WTC11 (cell line): ENCODE data around the gene IGFBP1. TPM values are rescaled to one million over a fixed set of nuclear protein-coding genes. Genes with fewer than 3 reads are reported as not detected.

Source experiments
- ATAC-seq: fragments of 200-7000 bp; cut with Tn5 transposase; 2 replicates; pipeline ENCODE4 v1.10.0; 2021; ENCODE audit warnings: mild to moderate bottlenecking, moderate library complexity
- CTCF ChIA-PET: fragments of 300-600 bp; sonication (Branson Sonifier 250); formaldehyde crosslinking; loops from one replicate; lab custom pipeline; 2021; ENCODE audit warnings: antibody characterized with exemption; lab: Charles Lee
- POLR2A ChIA-PET: fragments of 350-600 bp; sonication (Branson Sonifier 250); formaldehyde crosslinking; loops from one replicate; lab custom pipeline; 2021; ENCODE audit warnings: antibody characterized with exemption; lab: Charles Lee
- DNase-seq: peaks from one replicate; pipeline ENCODE4 v3.0.0; 2021; ENCODE audit warnings: low spot score
- H3K27ac Mint-ChIP-seq: 2 replicates; pipeline ENCODE4 v1.8.0; 2021; ENCODE audit warnings: mixed read lengths
- H3K27me3 Mint-ChIP-seq: 2 replicates; pipeline ENCODE4 v1.8.0; 2021; ENCODE audit warnings: low read depth, mild to moderate bottlenecking, moderate library complexity, mixed read lengths
- H3K36me3 Mint-ChIP-seq: 2 replicates; pipeline ENCODE4 v1.8.0; 2021; ENCODE audit warnings: mixed read lengths
- H3K4me1 Mint-ChIP-seq: 2 replicates; pipeline ENCODE4 v1.8.0; 2022; ENCODE audit warnings: mixed read lengths
- H3K4me3 Mint-ChIP-seq: 2 replicates; pipeline ENCODE4 v1.8.0; 2021; ENCODE audit warnings: mild to moderate bottlenecking, moderate library complexity, mixed read lengths
- H3K9me3 Mint-ChIP-seq: 2 replicates; pipeline ENCODE4 v1.8.0; 2021; ENCODE audit warnings: mixed read lengths
- SP1 ChIP-seq: sonication (generic); formaldehyde crosslinking; conservative IDR thresholded peaks from 2 replicates; pipeline ENCODE4 v1.8.1; 2022; ENCODE audit warnings: missing genetic modification reagents
- ZNF121 ChIP-seq: sonication (generic); formaldehyde crosslinking; IDR thresholded peaks from 2 replicates; pipeline ENCODE4 v1.8.0; 2023; ENCODE audit warnings: missing genetic modification reagents
- ZNF219 ChIP-seq: sonication (generic); formaldehyde crosslinking; IDR thresholded peaks from 2 replicates; pipeline ENCODE4 v1.8.0; 2023; ENCODE audit warnings: missing genetic modification reagents, mild to moderate bottlenecking, borderline replicate concordance
- total RNA-seq: library from RNA; stranded (reverse); gene quantifications from 3 replicates; pipeline ENCODE4 v1.2.3, GENCODE V29; 2021
- TF ChIP-seq, protein P1 (sequence below): fragments of 200-600 bp; IDR thresholded peaks from 2 replicates; pipeline ENCODE4 v1.8.0; 2022; ENCODE audit warnings: antibody characterized with exemption
- TF ChIP-seq, protein P2 (sequence below): sonication (generic); formaldehyde crosslinking; IDR thresholded peaks from 2 replicates; pipeline ENCODE4 v1.8.0; 2022; ENCODE audit warnings: mild to moderate bottlenecking, missing genetic modification reagents
- TF ChIP-seq, protein P3 (sequence below): fragments of 250-450 bp; sonication (Bioruptor Pico); conservative IDR thresholded peaks from 2 replicates; pipeline ENCODE4 v1.9.0; 2021; ENCODE audit warnings: mild to moderate bottlenecking
- TF ChIP-seq, protein P4 (sequence below): sonication (generic); formaldehyde crosslinking; IDR thresholded peaks from 2 replicates; pipeline ENCODE4 v1.8.0; 2023; ENCODE audit warnings: mild to moderate bottlenecking, missing genetic modification reagents
- TF ChIP-seq, protein P5 (sequence below): sonication (generic); formaldehyde crosslinking; IDR thresholded peaks from 2 replicates; pipeline ENCODE4 v1.8.0; 2022; ENCODE audit warnings: mild to moderate bottlenecking, missing genetic modification reagents

The IGFBP1 gene
- total RNA-seq, 1 experiment from 2014 or later, result 0.37 TPM

DNA sequence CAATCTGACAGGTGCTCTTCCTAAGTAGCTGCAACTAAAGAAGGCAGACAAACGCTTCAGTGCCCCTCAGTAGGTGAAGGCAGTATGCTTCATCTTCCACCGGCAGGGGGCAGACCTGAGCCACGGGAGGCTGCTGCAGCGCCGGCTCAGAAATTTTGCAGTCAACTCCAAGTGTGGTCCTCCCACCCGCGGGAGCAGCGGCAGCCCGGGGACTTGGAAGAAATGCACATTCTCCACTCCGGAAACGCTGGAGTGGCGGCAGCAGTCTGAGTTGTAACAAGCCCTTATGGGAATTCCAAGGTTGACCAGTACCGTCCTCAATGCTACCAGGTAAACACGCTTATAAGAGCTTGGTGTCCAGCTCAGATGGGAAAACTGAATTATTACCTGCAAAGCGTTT, 29.4 kb downstream of the IGFBP1 start:
- H3K9me3 Mint-ChIP-seq, result no peaks in the 10 kb centered on the region
- DNase-seq (peak; percentile 88), ATAC-seq (peak; percentile 7)
- peaks cover 26% of the 10 kb centered on the region for H3K4me1 Mint-ChIP-seq
- no peaks in the 10 kb centered on the region for H3K36me3 Mint-ChIP-seq
- no peak overlapping the region for H3K27ac Mint-ChIP-seq
- ChIA-PET POLR2A (interaction anchor here (0.7 kb wide), 1 partner anchor 605 kb away, joined by 3 read pairs; no protein-coding TSS in a partner anchor), CTCF (interaction anchor here (0.5 to 2.4 kb wide), 26 partner anchors 9 to 1336 kb away, joined by 3 to 13 read pairs (median 4); partner anchors contain the start of gene IGFBP1)
- TF ChIP-seq, protein P1, sequence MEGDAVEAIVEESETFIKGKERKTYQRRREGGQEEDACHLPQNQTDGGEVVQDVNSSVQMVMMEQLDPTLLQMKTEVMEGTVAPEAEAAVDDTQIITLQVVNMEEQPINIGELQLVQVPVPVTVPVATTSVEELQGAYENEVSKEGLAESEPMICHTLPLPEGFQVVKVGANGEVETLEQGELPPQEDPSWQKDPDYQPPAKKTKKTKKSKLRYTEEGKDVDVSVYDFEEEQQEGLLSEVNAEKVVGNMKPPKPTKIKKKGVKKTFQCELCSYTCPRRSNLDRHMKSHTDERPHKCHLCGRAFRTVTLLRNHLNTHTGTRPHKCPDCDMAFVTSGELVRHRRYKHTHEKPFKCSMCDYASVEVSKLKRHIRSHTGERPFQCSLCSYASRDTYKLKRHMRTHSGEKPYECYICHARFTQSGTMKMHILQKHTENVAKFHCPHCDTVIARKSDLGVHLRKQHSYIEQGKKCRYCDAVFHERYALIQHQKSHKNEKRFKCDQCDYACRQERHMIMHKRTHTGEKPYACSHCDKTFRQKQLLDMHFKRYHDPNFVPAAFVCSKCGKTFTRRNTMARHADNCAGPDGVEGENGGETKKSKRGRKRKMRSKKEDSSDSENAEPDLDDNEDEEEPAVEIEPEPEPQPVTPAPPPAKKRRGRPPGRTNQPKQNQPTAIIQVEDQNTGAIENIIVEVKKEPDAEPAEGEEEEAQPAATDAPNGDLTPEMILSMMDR, result peak; percentile 93
- TF ChIP-seq, protein P2, sequence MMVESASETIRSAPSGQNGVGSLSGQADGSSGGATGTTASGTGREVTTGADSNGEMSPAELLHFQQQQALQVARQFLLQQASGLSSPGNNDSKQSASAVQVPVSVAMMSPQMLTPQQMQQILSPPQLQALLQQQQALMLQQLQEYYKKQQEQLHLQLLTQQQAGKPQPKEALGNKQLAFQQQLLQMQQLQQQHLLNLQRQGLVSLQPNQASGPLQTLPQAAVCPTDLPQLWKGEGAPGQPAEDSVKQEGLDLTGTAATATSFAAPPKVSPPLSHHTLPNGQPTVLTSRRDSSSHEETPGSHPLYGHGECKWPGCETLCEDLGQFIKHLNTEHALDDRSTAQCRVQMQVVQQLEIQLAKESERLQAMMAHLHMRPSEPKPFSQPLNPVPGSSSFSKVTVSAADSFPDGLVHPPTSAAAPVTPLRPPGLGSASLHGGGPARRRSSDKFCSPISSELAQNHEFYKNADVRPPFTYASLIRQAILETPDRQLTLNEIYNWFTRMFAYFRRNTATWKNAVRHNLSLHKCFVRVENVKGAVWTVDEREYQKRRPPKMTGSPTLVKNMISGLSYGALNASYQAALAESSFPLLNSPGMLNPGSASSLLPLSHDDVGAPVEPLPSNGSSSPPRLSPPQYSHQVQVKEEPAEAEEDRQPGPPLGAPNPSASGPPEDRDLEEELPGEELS (CRISPR knock-in tag), result no peak
- H3K4me3 Mint-ChIP-seq, result no peak overlapping the region
- peaks cover 47% of the 10 kb centered on the region for H3K27me3 Mint-ChIP-seq

DNA sequence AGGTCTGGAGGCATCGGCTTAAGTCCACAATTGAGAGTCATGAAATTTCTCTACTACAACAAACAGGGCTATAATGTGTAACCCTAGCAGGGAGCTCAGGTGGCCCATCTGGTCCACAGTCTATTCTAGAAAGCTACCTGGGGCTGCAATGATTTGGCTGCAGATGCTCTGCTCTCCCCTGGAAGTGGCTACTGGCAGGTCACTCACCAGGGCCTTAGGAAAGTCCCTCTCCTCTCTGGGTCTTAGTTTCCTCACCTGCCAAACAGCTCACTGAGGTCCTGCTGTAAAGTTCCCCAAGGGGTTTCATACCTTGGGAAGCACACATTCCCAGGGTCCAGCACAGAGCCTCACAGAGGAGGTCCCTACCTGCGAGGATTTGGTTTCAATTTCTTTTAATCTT, 30.3 kb downstream of the IGFBP1 start:
- Mint-ChIP-seq H3K4me1 (peaks cover 35% of the 10 kb centered on the region), H3K27ac (no peak overlapping the region), H3K9me3 (no peaks in the 10 kb centered on the region), H3K27me3 (peaks cover 53% of the 10 kb centered on the region), H3K4me3 (no peak overlapping the region), H3K36me3 (no peaks in the 10 kb centered on the region)
- TF ChIP-seq, protein P3, sequence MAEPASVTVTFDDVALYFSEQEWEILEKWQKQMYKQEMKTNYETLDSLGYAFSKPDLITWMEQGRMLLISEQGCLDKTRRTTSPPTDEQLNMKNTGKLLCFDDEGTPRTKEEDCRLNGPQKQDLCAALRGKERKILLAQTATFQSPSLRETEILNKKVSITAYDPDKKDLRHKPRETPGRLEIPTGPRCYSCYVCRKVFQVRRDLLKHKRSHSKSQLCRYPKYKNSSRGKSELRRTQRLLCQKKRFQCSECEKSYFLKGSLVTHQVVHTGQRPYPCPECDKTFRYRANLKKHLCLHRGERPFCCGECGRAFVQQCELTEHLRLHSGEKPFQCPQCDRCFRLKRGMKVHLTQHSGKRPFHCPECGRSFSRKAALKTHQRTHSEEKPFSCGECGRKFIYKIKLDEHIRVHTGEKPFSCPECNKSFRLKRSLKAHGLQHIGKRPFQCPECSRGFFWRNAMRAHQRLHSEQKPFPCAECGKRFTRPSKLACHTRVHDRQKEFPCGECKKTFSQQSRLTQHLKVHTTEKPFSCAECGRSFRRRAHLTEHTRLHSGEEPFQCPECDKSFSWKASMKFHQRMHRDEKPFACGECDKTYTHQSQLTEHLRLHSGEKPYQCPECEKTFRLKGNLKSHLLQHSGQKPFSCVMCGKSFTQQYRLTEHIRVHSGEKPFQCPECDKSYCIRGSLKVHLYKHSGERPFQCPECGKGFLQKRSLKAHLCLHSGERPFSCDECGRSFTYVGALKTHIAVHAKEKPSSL (CRISPR knock-in tag), result no peak
- TF ChIP-seq, protein P4, sequence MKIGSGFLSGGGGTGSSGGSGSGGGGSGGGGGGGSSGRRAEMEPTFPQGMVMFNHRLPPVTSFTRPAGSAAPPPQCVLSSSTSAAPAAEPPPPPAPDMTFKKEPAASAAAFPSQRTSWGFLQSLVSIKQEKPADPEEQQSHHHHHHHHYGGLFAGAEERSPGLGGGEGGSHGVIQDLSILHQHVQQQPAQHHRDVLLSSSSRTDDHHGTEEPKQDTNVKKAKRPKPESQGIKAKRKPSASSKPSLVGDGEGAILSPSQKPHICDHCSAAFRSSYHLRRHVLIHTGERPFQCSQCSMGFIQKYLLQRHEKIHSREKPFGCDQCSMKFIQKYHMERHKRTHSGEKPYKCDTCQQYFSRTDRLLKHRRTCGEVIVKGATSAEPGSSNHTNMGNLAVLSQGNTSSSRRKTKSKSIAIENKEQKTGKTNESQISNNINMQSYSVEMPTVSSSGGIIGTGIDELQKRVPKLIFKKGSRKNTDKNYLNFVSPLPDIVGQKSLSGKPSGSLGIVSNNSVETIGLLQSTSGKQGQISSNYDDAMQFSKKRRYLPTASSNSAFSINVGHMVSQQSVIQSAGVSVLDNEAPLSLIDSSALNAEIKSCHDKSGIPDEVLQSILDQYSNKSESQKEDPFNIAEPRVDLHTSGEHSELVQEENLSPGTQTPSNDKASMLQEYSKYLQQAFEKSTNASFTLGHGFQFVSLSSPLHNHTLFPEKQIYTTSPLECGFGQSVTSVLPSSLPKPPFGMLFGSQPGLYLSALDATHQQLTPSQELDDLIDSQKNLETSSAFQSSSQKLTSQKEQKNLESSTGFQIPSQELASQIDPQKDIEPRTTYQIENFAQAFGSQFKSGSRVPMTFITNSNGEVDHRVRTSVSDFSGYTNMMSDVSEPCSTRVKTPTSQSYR (CRISPR knock-in tag), result no peak
- TF ChIP-seq ZNF121 (no peak), ZNF219 (CRISPR knock-in tag) (no peak), SP1 (CRISPR knock-in tag) (no peak)
- POLR2A ChIA-PET, result no interaction called here
- CTCF ChIA-PET, result interaction anchor here (0.8 to 2.4 kb wide), 7 partner anchors 30 to 1261 kb away, joined by 3 to 10 read pairs (median 7); partner anchors contain the start of gene IGFBP1
- ATAC-seq, result no peak
- no peak for DNase-seq

DNA sequence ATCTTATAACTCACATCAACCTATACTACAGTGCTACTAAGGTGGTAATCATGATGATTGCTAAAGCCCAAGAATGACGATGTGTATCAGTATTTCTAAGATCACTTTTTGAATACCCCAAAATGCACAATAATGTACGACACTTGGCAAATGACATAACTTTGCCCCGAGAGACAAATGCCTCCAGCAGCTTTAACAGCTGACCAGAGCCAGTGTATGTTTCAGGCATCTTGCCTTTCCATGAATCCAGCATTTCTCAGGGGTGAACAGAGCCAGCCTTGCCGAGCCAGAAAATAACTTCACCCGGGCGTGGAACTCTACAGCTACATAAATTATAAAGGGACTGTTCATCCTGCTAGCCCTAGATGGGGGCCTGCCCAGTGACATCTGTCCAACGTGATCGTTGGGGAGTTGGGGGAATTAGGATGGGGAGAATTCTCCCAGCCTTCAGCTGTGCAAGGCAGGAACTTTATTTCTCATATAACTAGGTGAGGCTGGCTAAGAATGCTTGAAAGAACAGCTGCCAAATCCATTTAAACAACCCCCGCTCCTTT, 31.0 kb downstream of the IGFBP1 start:
- Mint-ChIP-seq H3K27ac (no peak overlapping the region), H3K4me3 (0 out of 2 replicates have a peak overlapping the region, but pooled peaks have one; percentile 80), H3K27me3 (peaks cover 53% of the 10 kb centered on the region), H3K4me1 (peaks cover 42% of the 10 kb centered on the region), H3K9me3 (no peaks in the 10 kb centered on the region), H3K36me3 (no peaks in the 10 kb centered on the region)
- ATAC-seq, result no peak
- TF ChIP-seq, protein P5, sequence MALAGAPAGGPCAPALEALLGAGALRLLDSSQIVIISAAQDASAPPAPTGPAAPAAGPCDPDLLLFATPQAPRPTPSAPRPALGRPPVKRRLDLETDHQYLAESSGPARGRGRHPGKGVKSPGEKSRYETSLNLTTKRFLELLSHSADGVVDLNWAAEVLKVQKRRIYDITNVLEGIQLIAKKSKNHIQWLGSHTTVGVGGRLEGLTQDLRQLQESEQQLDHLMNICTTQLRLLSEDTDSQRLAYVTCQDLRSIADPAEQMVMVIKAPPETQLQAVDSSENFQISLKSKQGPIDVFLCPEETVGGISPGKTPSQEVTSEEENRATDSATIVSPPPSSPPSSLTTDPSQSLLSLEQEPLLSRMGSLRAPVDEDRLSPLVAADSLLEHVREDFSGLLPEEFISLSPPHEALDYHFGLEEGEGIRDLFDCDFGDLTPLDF (CRISPR knock-in tag), result no peak
- ChIA-PET CTCF (interaction anchor here (1.5 to 2.4 kb wide), 4 partner anchors 28 to 1261 kb away, joined by 4 to 10 read pairs (median 8); no protein-coding TSS in a partner anchor), POLR2A (interaction anchor here (0.5 kb wide), 1 partner anchor 433 kb away, joined by 3 read pairs; no protein-coding TSS in a partner anchor)
- no peak for DNase-seq
